HEK293 (cell line): ENCODE data around the gene INSIG2.

Experiments used
- CTCF ChIA-PET: fragments of 350-600 bp; formaldehyde crosslinking; extraction: SDS; loops from one replicate; lab custom pipeline; 2021; ENCODE audit warnings: antibody characterized with exemption; lab: Yijun Ruan, JAX
- POLR2A ChIA-PET: fragments of 300-600 bp; formaldehyde crosslinking; extraction: SDS; loops from one replicate; lab custom pipeline; 2020; ENCODE audit warnings: antibody characterized with exemption, inconsistent platforms; lab: Yijun Ruan, JAX
- H3K27ac ChIP-seq: fragments of 200-500 bp; sonication (Bioruptor generic); 2 replicates; pipeline ENCODE4 v1.5.1; 2014; ENCODE audit warnings: low read depth, low read length, control low read depth, inconsistent platforms; ENCODE audit errors: extremely low read depth
- H3K36me3 ChIP-seq, 2 experiments: fragments of 200-500 bp in 1 of 2; sonication (Bioruptor generic) in 1 of 2; 1 replicate in 1 of 2; 2 replicates in 1 of 2; pipeline ENCODE4 v1.5.1; 2014 to 2017; ENCODE audit warnings: inconsistent platforms in 2 of 2, low read length in 2 of 2; ENCODE audit not compliant: control insufficient read depth in 2 of 2, insufficient read depth in 1 of 2
- H3K4me1 ChIP-seq: fragments of 200-500 bp; sonication (Bioruptor generic); 2 replicates; pipeline ENCODE4 v1.5.1; 2014; ENCODE audit warnings: mild to moderate bottlenecking, low read length, inconsistent platforms; ENCODE audit not compliant: control insufficient read depth, insufficient read depth
- H3K4me3 ChIP-seq: 2 replicates; pipeline ENCODE4 v1.5.1; 2011; ENCODE audit warnings: low read depth, mild to moderate bottlenecking, control low read depth, low read length, moderate library complexity
- H3K9me3 ChIP-seq: fragments of 200-500 bp; sonication (Bioruptor generic); 2 replicates; pipeline ENCODE4 v1.5.1; 2014; ENCODE audit warnings: low read depth, low read length, inconsistent platforms; ENCODE audit not compliant: control insufficient read depth, insufficient read depth
- BCL6B ChIP-seq: fragments of 450-650 bp; formaldehyde crosslinking; IDR thresholded peaks from 2 replicates; pipeline ENCODE4 v1.5.1; 2017; ENCODE audit warnings: missing biosample characterization, missing genetic modification characterization
- EGR2 ChIP-seq: fragments of 450-650 bp; formaldehyde crosslinking; IDR thresholded peaks from 2 replicates; pipeline ENCODE4 v1.5.1; 2016; ENCODE audit warnings: low read depth, missing biosample characterization, missing genetic modification characterization
- FEZF1 ChIP-seq: fragments of 450-650 bp; formaldehyde crosslinking; IDR thresholded peaks from 2 replicates; pipeline ENCODE4 v1.5.1; 2016; ENCODE audit warnings: missing biosample characterization, missing genetic modification characterization
- INSM2 ChIP-seq: fragments of 450-650 bp; formaldehyde crosslinking; IDR thresholded peaks from 2 replicates; pipeline ENCODE4 v1.5.1; 2016; ENCODE audit warnings: missing biosample characterization, missing genetic modification characterization
- OVOL3 ChIP-seq: fragments of 450-650 bp; formaldehyde crosslinking; IDR thresholded peaks from 2 replicates; pipeline ENCODE4 v1.5.1; 2016; ENCODE audit warnings: missing biosample characterization, missing genetic modification characterization
- PRDM1 ChIP-seq: fragments of 450-650 bp; formaldehyde crosslinking; IDR thresholded peaks from 2 replicates; pipeline ENCODE4; 2016; ENCODE audit warnings: missing biosample characterization, missing genetic modification characterization
- PRDM2 ChIP-seq: fragments of 450-650 bp; formaldehyde crosslinking; IDR thresholded peaks from 2 replicates; pipeline ENCODE4 v1.5.1; 2016; ENCODE audit warnings: missing biosample characterization, missing genetic modification characterization, borderline replicate concordance
- SCRT1 ChIP-seq: fragments of 450-650 bp; formaldehyde crosslinking; IDR thresholded peaks from 2 replicates; pipeline ENCODE4 v1.5.1; 2016; ENCODE audit warnings: missing biosample characterization, missing genetic modification characterization, borderline replicate concordance
- SP7 ChIP-seq: fragments of 450-650 bp; formaldehyde crosslinking; IDR thresholded peaks from 2 replicates; pipeline ENCODE4 v1.5.1; 2016; ENCODE audit warnings: missing biosample characterization, missing genetic modification characterization
- TCF7L2 ChIP-seq: IDR thresholded peaks from 2 replicates; pipeline ENCODE4 v1.6.1; 2011; ENCODE audit warnings: low read depth, mild to moderate bottlenecking, inconsistent platforms, low read length, moderate library complexity, borderline replicate concordance
- ZBTB26 ChIP-seq: fragments of 450-650 bp; formaldehyde crosslinking; optimal IDR thresholded peaks from 2 replicates; pipeline ENCODE3; 2016; ENCODE audit warnings: missing biosample characterization, mild to moderate bottlenecking, missing genetic modification characterization
- ZNF114 ChIP-seq: fragments of 450-650 bp; formaldehyde crosslinking; IDR thresholded peaks from 2 replicates; pipeline ENCODE4 v1.5.0; 2017; ENCODE audit warnings: missing biosample characterization, missing genetic modification characterization
- ZNF121 ChIP-seq: fragments of 450-650 bp; formaldehyde crosslinking; IDR thresholded peaks from 2 replicates; pipeline ENCODE4 v1.5.1; 2016; ENCODE audit warnings: missing biosample characterization, missing genetic modification characterization
- ZNF202 ChIP-seq: fragments of 450-650 bp; formaldehyde crosslinking; IDR thresholded peaks from 2 replicates; pipeline ENCODE4 v1.5.1; 2016; ENCODE audit warnings: missing biosample characterization, missing genetic modification characterization, borderline replicate concordance
- ZNF23 ChIP-seq: fragments of 450-650 bp; formaldehyde crosslinking; IDR thresholded peaks from 2 replicates; pipeline ENCODE4 v1.5.1; 2016; ENCODE audit warnings: missing biosample characterization, missing genetic modification characterization, borderline replicate concordance
- ZNF292 ChIP-seq: fragments of 450-650 bp; formaldehyde crosslinking; IDR thresholded peaks from 2 replicates; pipeline ENCODE4 v1.5.1; 2016; ENCODE audit warnings: low read depth, missing biosample characterization, missing genetic modification characterization, borderline replicate concordance
- ZNF433 ChIP-seq: fragments of 450-650 bp; formaldehyde crosslinking; IDR thresholded peaks from 2 replicates; pipeline ENCODE4 v1.5.1; 2016; ENCODE audit warnings: missing biosample characterization, missing genetic modification characterization, low read depth
- ZNF449 ChIP-seq: fragments of 450-650 bp; formaldehyde crosslinking; IDR thresholded peaks from 2 replicates; pipeline ENCODE4 v1.5.1; 2017; ENCODE audit warnings: missing biosample characterization, mild to moderate bottlenecking, missing genetic modification characterization, moderate library complexity
- ZNF560 ChIP-seq: fragments of 450-650 bp; formaldehyde crosslinking; IDR thresholded peaks from 2 replicates; pipeline ENCODE4 v1.5.1; 2017; ENCODE audit warnings: missing biosample characterization, missing genetic modification characterization, borderline replicate concordance
- ZNF585B ChIP-seq: fragments of 450-650 bp; formaldehyde crosslinking; IDR thresholded peaks from 2 replicates; pipeline ENCODE4 v1.5.1; 2016; ENCODE audit warnings: missing biosample characterization, missing genetic modification characterization
- ZNF843 ChIP-seq: fragments of 450-650 bp; formaldehyde crosslinking; IDR thresholded peaks from 2 replicates; pipeline ENCODE4 v1.5.1; 2016; ENCODE audit warnings: missing biosample characterization, missing genetic modification characterization
- ZXDB ChIP-seq: fragments of 450-650 bp; formaldehyde crosslinking; IDR thresholded peaks from 2 replicates; pipeline ENCODE4 v1.5.1; 2016; ENCODE audit warnings: missing biosample characterization, missing genetic modification characterization

The INSIG2 gene

GRCh38 chr2:118085173-118086023 is 2.9 kb upstream of the INSIG2 start (continued):
- TF ChIP-seq INSM2, result no peak
- peak; percentile 54; the same call in 1 of the 2 replicates for TF ChIP-seq FEZF1 (tag by site-specific recombination)
- TF ChIP-seq SP7 (tag by site-specific recombination), result peak; percentile 58; the same call in 1 of the 2 replicates
- TF ChIP-seq ZNF292 (tag by site-specific recombination), result no peak
- TF ChIP-seq SCRT1 (tag by site-specific recombination), result peak; percentile 57; the same call in 1 of the 2 replicates
- 0 out of 2 replicates have a peak, but pooled peaks have one; percentile 16 for TF ChIP-seq ZXDB (tag by site-specific recombination)
- TF ChIP-seq TCF7L2, result peak; percentile 59; the same call in 1 of the 2 replicates
- 0 out of 2 replicates have a peak, but pooled peaks have one; percentile 19 for TF ChIP-seq EGR2 (tag by site-specific recombination)
- no peak for TF ChIP-seq ZNF433 (tag by site-specific recombination)
- TF ChIP-seq ZNF843, result peak; percentile 57

- POLR2A ChIA-PET, result interaction anchor here (1.0 kb wide), 1 partner anchor 100 kb away, joined by 3 read pairs; no protein-coding TSS in a partner anchor
- H3K9me3 ChIP-seq, result no peaks in the 10 kb centered on the region
- H3K4me1 ChIP-seq, result peaks cover 11% of the 10 kb centered on the region
- H3K36me3 ChIP-seq, result no peaks in the 10 kb centered on the region
- CTCF ChIA-PET, result interaction anchor here (0.5 to 1.8 kb wide), 7 partner anchors 9 to 448 kb away, joined by 3 to 6 read pairs (median 4); no protein-coding TSS in a partner anchor
- no peak overlapping the region for H3K27ac ChIP-seq
- no peak overlapping the region for H3K4me3 ChIP-seq
- no peak for TF ChIP-seq ZNF121 (tag by site-specific recombination)
- no peak for TF ChIP-seq ZNF202 (tag by site-specific recombination)
- no peak for TF ChIP-seq ZNF449 (tag by site-specific recombination)
- TF ChIP-seq ZNF585B (tag by site-specific recombination), result no peak
- no peak for TF ChIP-seq BCL6B
- TF ChIP-seq PRDM2 (tag by site-specific recombination), result no peak
- TF ChIP-seq OVOL3 (tag by site-specific recombination), result no peak
- TF ChIP-seq PRDM1, result no peak
- TF ChIP-seq ZNF23, result no peak
- no peak for TF ChIP-seq ZNF114 (tag by site-specific recombination)
- TF ChIP-seq SP7 (tag by site-specific recombination), result no peak
- no peak for TF ChIP-seq ZBTB26 (tag by site-specific recombination)
- TF ChIP-seq ZNF560 (tag by site-specific recombination), result no peak
These were observed 2.1 kb upstream of the INSIG2 start for GRCh38 chr2:118086024-118086633.
